SU-DHL-6 (cell line): ENCODE data around the gene CPNE4.

Source experiments
- CTCF ChIP-seq: fragments of 200-600 bp; sonication (generic); IDR thresholded peaks from one replicate; pipeline ENCODE4 v1.5.1; 2017; ENCODE audit warnings: antibody characterized with exemption, mild to moderate bottlenecking, low read length, moderate library complexity; ENCODE audit not compliant: insufficient read depth, poor library complexity, severe bottlenecking
- EZH2phosphoT487 ChIP-seq: fragments of 200-600 bp; sonication (generic), shearing (Covaris generic); conservative IDR thresholded peaks from 2 replicates; pipeline ENCODE4 v1.6.1; 2018; ENCODE audit warnings: mild to moderate bottlenecking, antibody characterized with exemption, low read length, moderate library complexity, mixed read lengths

GRCh38 chr3:131743126-131743525 is 291.7 kb downstream of the CPNE4 start:
- TF ChIP-seq CTCF (no peak), EZH2phosphoT487 (no peak)
